ENCODE data around the gene RELB.

RELB gene

DNA sequence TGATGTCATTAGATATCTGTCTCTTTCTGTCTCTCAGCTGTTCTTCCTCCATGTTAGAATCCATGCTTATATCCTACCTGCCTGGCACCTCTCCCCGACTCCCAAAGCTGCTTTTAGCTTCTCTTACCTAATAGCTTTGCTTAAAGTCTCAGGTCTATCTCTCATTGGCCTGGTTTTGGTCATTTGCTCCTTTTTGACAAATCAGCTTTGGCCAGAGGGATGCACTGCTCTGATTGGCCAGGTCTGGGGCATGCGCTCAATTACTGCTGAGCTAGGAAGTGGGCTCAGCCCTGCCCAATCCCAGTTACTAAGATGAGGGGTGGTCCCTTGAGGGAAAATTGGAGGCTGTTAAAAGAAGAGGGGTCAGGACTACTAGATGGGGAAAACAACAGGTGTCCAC, 26.1 kb downstream of the RELB start:
- no peak for FAIRE-seq

GRCh38 chr19:45030825-45031224, 29.6 kb downstream of the RELB start:
- FAIRE-seq, result no peak

DNA sequence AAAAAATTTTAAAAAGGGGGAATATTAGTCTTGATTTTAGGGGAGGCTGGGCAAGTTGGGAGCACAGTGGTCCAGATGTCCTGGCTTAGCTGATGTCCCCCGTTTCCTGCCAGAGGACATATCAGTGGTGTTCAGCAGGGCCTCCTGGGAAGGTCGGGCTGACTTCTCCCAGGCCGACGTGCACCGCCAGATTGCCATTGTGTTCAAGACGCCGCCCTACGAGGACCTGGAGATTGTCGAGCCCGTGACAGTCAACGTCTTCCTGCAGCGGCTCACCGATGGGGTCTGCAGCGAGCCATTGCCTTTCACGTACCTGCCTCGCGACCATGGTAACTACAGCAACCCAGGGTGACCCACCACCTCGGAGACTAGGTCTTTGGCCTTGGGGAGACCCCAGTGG, 31.2 kb downstream of the RELB start:
- no peak for FAIRE-seq

GRCh38 chr19:45035755-45036154, 34.5 kb downstream of the RELB start:
- no peak for FAIRE-seq

- no peak for FAIRE-seq
Measured at GRCh38 chr19:45037393-45038169, 36.3 kb downstream of the RELB start.

DNA sequence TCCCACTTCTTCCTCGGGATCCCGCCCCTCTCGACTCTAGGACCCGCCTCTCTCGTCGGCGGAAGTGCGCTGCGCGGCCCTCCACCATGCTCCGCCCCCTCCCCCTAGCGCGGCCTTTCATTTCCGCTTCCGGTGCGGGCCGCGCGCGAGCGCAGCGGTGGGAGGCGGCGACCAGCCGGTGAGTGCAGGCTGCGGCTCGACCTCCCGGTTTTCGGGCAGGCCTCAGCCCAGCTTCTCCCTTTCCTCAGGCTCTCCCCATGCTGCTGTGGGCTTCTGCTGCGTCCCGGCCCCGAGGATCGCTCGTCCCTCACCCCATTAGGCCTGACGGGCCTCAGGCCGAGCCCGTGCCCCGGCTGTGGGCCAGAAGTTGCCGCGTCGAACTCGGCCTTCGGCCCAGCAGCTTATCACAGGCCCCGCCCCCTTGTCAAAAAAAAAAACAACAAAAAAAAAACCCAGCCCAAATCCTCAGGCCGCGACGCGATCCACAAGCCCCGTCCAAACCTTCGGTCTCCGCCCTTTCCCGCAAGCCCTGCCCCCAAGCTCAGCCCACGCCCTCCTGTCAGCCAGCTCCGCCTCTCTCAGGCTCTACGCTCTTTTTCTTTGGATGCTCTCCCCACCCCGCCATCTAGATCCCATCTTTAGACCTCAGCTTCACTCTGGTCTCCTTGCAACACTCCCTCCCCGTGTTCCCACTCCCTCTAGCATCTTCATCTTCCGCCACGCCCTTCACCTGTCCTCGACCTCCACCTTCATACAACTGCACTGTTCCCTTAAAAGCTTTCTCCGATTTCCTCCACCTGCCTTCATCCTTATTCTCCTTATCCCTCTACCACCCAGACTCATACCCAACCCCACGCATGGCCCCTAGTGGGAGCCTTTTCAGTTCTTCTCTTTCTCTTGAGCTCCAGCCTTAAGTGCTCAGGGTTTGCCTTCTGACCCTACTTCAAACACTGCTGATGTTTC, 37.9 kb downstream of the RELB start, which contains the start of gene CLASRP:
CLASRP (plus strand) TSS at position 115 of the 963 bp plus-strand sequence. CDS start 1,168 bp downstream, outside the sequence.
- peak; percentile 80 for FAIRE-seq

- no peak for FAIRE-seq
Measured at GRCh38 chr19:45040059-45040771, 39.0 kb downstream of the RELB start.

- no peak for FAIRE-seq
Measured at GRCh38 chr19:45041125-45041524, 39.9 kb downstream of the RELB start.

- no peak for FAIRE-seq
Measured at GRCh38 chr19:45045671-45046353, 44.5 kb downstream of the RELB start.

DNA sequence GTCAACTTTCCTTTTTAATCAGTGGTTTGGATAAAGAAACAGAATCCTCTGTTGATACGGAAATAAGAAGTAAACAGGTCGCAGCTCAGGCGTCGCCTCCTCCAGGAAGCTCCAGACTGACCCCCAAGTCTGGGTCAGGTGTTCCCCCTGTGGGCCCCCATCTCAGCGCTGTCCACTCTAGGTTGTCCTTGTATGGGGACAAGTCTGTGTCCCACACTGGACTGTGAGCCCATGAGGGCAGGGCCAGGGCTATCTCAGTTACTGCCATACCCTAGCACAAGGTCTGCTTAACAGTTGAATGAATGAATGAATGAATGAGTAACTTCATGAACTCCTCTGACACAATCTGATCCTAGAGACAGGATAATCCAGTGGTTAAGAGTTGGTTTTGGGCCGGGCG, 45.1 kb downstream of the RELB start:
- FAIRE-seq, result no peak

- no peak for FAIRE-seq
Measured at GRCh38 chr19:45047188-45047797, 46.0 kb downstream of the RELB start.

DNA sequence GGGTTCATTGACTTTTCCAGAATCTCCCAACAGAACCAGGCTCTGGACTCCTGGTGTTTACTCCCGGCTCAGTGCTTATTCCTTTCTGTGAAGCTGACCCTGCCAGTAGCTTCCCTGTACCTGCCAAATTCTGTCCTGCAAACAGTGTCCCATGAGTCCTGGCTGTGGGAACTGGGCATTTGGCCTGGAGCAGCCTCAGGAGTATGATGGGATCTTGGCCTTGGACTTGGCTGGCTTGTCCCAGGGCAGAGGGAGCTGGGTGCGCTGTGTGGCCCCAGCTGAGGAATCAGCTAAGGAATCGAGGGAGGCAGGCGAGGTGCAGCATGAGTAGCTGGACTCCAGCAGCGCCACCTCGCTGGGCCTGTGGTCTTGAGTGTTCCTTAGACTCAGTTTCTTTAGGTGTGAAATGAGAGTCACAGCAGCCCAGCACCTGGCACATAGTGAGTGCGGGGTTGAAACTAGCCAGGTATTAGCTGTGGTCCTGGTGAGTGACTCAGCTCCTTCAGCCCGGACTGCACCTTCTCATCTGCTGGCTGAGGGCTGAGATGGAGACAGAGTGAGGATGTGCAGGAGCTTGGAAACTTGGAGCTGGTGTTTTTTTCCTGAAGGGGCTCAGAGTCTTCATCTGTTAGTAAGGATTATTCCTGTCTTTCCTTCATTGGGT, 47.9 kb downstream of the RELB start:
- no peak for FAIRE-seq

DNA sequence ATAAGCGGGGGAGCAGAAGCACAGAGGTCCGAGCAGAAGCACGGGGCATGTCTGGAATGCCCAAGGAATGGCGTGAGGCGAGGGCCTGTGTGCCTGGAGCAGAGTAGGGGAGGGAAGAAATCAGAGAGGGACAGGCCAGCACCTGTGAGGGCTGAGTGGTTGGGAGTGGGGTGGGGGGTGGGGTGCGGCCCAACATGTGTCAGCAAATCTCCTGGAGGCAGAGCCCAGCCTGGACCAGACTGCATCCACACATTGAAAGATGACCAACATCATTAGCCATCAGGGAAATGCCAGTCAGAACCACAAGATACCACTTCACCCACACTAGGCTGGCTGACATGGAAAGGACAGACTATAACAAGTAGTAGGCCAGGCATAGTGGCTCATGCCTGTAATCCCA, 48.8 kb downstream of the RELB start:
- FAIRE-seq, result no peak

DNA sequence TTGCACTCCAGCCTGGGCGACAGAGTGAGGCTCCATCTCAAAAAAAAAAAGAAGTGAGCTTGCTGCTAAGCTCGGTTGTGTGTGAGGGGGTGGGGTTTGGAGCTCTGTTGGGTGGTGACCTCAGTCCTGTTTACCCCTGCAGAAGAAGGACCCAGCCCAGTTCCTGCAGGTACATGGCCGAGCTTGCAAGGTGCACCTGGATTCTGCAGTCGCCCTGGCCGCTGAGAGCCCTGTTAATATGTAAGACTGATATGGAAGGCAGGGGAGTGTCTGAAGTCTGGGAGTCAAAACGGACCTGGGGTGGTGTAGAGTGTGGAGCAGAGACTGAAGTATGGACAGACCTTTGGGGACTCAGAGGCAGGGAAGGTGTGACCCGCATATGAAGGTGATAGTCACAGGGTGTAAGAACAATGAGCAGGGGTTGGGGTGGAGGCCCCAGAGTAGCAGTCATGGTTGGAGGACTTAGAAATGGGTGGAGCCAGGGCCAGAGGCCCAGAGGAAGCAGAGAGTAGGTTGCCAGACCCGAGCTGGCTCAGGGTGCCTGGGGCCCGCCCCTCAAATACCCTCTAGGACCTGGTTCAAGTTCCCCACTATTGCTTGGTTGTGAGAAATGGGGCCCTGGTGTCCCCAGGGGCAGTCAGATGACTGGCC, 50.8 kb downstream of the RELB start:
- FAIRE-seq, result no peak

DNA sequence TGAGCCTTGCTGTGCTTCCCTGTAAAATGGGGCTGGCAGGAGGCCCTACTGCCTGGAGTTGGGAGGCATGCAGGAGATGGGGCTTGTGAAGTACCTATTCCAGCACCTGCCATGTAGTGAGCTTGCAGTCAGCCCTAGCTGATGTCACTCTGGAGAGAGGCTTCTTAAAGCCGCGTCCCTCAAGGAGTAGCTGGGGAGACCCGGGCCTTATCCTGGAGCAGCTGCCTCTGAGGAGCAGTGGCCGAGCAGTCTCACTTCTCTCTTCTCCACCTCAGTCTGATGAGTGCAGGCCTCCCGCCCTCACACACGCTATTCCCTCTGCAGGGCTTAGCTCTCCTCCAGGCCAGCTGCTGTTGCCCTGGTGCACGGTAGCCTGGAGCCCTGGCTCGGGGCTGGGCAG, 55.6 kb downstream of the RELB start:
- FAIRE-seq, result no peak

DNA sequence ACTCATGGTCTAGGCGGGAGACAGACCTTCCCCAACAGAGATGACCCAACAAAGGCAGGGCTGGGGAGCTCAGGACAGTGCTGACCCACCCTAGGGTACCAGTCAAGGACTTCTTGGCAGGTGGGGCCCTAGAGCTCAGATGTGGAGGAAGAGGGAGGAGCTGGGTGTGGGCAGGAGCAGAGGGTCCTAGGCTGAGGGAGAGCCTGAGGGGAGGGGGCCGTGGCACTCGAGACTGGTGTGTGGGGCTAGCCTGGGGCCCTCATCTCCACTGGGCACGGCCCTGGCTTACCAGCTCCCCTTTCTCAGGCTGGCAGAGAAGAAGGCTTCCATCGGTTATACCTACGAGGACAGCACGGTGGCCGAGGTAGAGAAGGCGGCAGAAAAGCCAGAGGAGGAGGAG, 56.2 kb downstream of the RELB start:
- FAIRE-seq, result no peak

DNA sequence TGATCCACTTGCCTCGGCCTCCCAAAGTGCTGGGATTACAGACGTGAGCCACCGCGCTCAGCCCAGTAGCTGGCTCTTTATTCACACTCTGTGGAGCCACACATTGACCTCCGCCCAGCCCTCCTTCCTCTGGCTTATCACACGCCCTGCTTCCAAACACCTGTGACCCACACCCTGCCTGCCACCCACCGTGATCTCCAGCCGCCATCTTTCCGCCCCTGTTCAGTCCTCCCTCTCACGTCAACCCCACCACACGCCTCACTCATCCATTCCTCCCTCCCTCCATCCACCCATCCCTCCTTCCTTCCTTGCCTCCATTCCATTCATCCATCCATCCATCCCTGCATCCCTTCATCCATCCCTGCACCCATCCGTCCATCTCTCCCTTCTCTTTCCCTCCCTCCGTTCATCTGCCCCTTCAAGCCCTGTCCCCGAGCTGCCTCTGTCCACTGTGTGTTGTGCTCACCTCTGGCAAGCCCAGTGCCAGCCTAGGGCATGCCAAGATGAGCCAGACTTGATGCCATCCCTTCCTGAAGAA, 57.4 kb downstream of the RELB start:
- no peak for FAIRE-seq

- FAIRE-seq, result no peak
Measured at GRCh38 chr19:45059258-45059965, 58.1 kb downstream of the RELB start.

DNA sequence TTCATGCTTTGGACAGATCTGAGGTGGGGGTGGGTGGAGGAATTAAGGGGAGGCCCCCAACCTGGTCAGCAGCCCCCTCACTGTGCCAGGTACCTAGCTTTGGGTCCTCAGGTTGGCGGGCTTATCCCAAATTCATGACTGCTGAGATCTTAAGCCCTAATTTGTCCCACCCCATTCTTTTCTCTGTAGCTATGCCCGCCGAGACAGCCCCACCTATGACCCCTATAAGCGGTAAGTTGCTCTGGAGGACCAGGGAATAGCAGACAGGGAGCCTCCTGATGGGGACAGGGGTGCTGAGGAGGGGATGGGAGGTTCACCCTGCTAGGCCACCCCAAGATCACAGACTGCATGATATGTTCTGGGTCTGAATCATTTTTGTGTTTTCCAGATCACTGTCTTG, 60.7 kb downstream of the RELB start:
- FAIRE-seq, result no peak

Data from TTC549 (cell line).